ENCODE measurements around the gene SF1.

Gene SF1

GRCh38 chr11:64772303-64773018 lies 5.9 kb downstream of the SF1 start:
- Histone ChIP-seq H3K4me3 (ENCODE audit: low read depth in 1 of 2, low read length in 2 of 2) (no peak overlapping the region), H3K4me1 (ENCODE audit: insufficient read depth, low read length) (peaks cover 52% of the 10 kb centered on the region), H3K27me3 (ENCODE audit: control insufficient read depth in 1 of 2, insufficient read depth in 2 of 2, low read length in 2 of 2) (no peaks in the 10 kb centered on the region), H3K36me3 (ENCODE audit: insufficient read depth, low read length) (peaks cover 98% of the 10 kb centered on the region), H3K9me3 (ENCODE audit: low read length) (no peaks in the 10 kb centered on the region), H3K27ac (ENCODE audit: low read depth, low read length) (no peak overlapping the region), H3K9ac (ENCODE audit: low read length) (no peak overlapping the region)

GRCh38 chr11:64771861-64772260 lies 6.5 kb downstream of the SF1 start:
- Histone ChIP-seq H3K4me3 (ENCODE audit: low read depth in 1 of 2, low read length in 2 of 2) (no peak overlapping the region), H3K27me3 (ENCODE audit: control insufficient read depth in 1 of 2, insufficient read depth in 2 of 2, low read length in 2 of 2) (no peaks in the 10 kb centered on the region), H3K9me3 (ENCODE audit: low read length) (no peaks in the 10 kb centered on the region), H3K27ac (ENCODE audit: low read depth, low read length) (no peak overlapping the region), H3K9ac (ENCODE audit: low read length) (no peak overlapping the region), H3K4me1 (ENCODE audit: insufficient read depth, low read length) (peaks cover 52% of the 10 kb centered on the region), H3K36me3 (ENCODE audit: insufficient read depth, low read length) (peaks cover 98% of the 10 kb centered on the region)

- Histone ChIP-seq H3K27ac (ENCODE audit: low read depth, low read length) (no peak overlapping the region), H3K9me3 (ENCODE audit: low read length) (no peaks in the 10 kb centered on the region), H3K9ac (ENCODE audit: low read length) (no peak overlapping the region), H3K4me3 (ENCODE audit: low read depth in 1 of 2, low read length in 2 of 2) (no peak overlapping the region), H3K36me3 (ENCODE audit: insufficient read depth, low read length) (peaks cover 89% of the 10 kb centered on the region), H3K27me3 (ENCODE audit: control insufficient read depth in 1 of 2, insufficient read depth in 2 of 2, low read length in 2 of 2) (no peaks in the 10 kb centered on the region), H3K4me1 (ENCODE audit: insufficient read depth, low read length) (peaks cover 37% of the 10 kb centered on the region)
Observed at GRCh38 chr11:64770120-64770519, 8.2 kb downstream of the SF1 start.

- no peak overlapping the region for H3K27ac ChIP-seq (ENCODE audit: low read depth, low read length)
- H3K9me3 ChIP-seq (ENCODE audit: low read length) = no peaks in the 10 kb centered on the region
- H3K27me3 ChIP-seq (ENCODE audit: control insufficient read depth in 1 of 2, insufficient read depth in 2 of 2, low read length in 2 of 2) = no peaks in the 10 kb centered on the region
- peaks cover 91% of the 10 kb centered on the region for H3K36me3 ChIP-seq (ENCODE audit: insufficient read depth, low read length)
- H3K4me1 ChIP-seq (ENCODE audit: insufficient read depth, low read length) = peaks cover 44% of the 10 kb centered on the region
- H3K4me3 ChIP-seq (ENCODE audit: low read depth in 1 of 2, low read length in 2 of 2) = no peak overlapping the region
- H3K9ac ChIP-seq (ENCODE audit: low read length) = no peak overlapping the region
Observed at GRCh38 chr11:64769283-64769682, 9.1 kb downstream of the SF1 start.

GRCh38 chr11:64768300-64768694 lies 10.0 kb downstream of the SF1 start:
- no peak overlapping the region for H3K4me3 ChIP-seq (ENCODE audit: low read depth in 1 of 2, low read length in 2 of 2)
- H3K9ac ChIP-seq (ENCODE audit: low read length) = no peak overlapping the region
- peak overlapping the region; percentile 7 for H3K27ac ChIP-seq (ENCODE audit: low read depth, low read length)
- peaks cover 47% of the 10 kb centered on the region for H3K4me1 ChIP-seq (ENCODE audit: insufficient read depth, low read length)
- peaks cover 91% of the 10 kb centered on the region for H3K36me3 ChIP-seq (ENCODE audit: insufficient read depth, low read length)
- H3K27me3 ChIP-seq (ENCODE audit: control insufficient read depth in 1 of 2, insufficient read depth in 2 of 2, low read length in 2 of 2) = no peaks in the 10 kb centered on the region
- H3K9me3 ChIP-seq (ENCODE audit: low read length) = no peaks in the 10 kb centered on the region

- Histone ChIP-seq H3K9ac (ENCODE audit: low read length) (no peak overlapping the region), H3K4me3 (ENCODE audit: low read depth in 1 of 2, low read length in 2 of 2) (no peak overlapping the region), H3K9me3 (ENCODE audit: low read length) (no peaks in the 10 kb centered on the region), H3K27me3 (ENCODE audit: control insufficient read depth in 1 of 2, insufficient read depth in 2 of 2, low read length in 2 of 2) (no peaks in the 10 kb centered on the region), H3K4me1 (ENCODE audit: insufficient read depth, low read length) (peaks cover 47% of the 10 kb centered on the region), H3K27ac (ENCODE audit: low read depth, low read length) (peak overlapping the region; percentile 7), H3K36me3 (ENCODE audit: insufficient read depth, low read length) (peaks cover 91% of the 10 kb centered on the region)
Observed at GRCh38 chr11:64767344-64768299, 10.7 kb downstream of the SF1 start.

GRCh38 chr11:64766881-64767280 lies 11.5 kb downstream of the SF1 start:
- Histone ChIP-seq H3K36me3 (ENCODE audit: insufficient read depth, low read length) (peaks cover 84% of the 10 kb centered on the region), H3K27ac (ENCODE audit: low read depth, low read length) (peak overlapping the region; percentile 5), H3K9ac (ENCODE audit: low read length) (no peak overlapping the region), H3K9me3 (ENCODE audit: low read length) (no peaks in the 10 kb centered on the region), H3K27me3 (ENCODE audit: control insufficient read depth in 1 of 2, insufficient read depth in 2 of 2, low read length in 2 of 2) (no peaks in the 10 kb centered on the region), H3K4me3 (ENCODE audit: low read depth in 1 of 2, low read length in 2 of 2) (no peak overlapping the region), H3K4me1 (ENCODE audit: insufficient read depth, low read length) (peaks cover 47% of the 10 kb centered on the region)

GRCh38 chr11:64765851-64766665 lies 12.3 kb downstream of the SF1 start:
- no peak overlapping the region for H3K4me3 ChIP-seq (ENCODE audit: low read depth in 1 of 2, low read length in 2 of 2)
- no peak overlapping the region for H3K9ac ChIP-seq (ENCODE audit: low read length)
- no peak overlapping the region for H3K27ac ChIP-seq (ENCODE audit: low read depth, low read length)
- H3K36me3 ChIP-seq (ENCODE audit: insufficient read depth, low read length) = peaks cover 76% of the 10 kb centered on the region
- no peaks in the 10 kb centered on the region for H3K27me3 ChIP-seq (ENCODE audit: control insufficient read depth in 1 of 2, insufficient read depth in 2 of 2, low read length in 2 of 2)
- peaks cover 46% of the 10 kb centered on the region for H3K4me1 ChIP-seq (ENCODE audit: insufficient read depth, low read length)
- no peaks in the 10 kb centered on the region for H3K9me3 ChIP-seq (ENCODE audit: low read length)

- H3K27me3 ChIP-seq (ENCODE audit: control insufficient read depth in 1 of 2, insufficient read depth in 2 of 2, low read length in 2 of 2) = no peaks in the 10 kb centered on the region
- no peak overlapping the region for H3K27ac ChIP-seq (ENCODE audit: low read depth, low read length)
- peaks cover 53% of the 10 kb centered on the region for H3K4me1 ChIP-seq (ENCODE audit: insufficient read depth, low read length)
- peaks cover 69% of the 10 kb centered on the region for H3K36me3 ChIP-seq (ENCODE audit: insufficient read depth, low read length)
- H3K9me3 ChIP-seq (ENCODE audit: low read length) = no peaks in the 10 kb centered on the region
- H3K9ac ChIP-seq (ENCODE audit: low read length) = no peak overlapping the region
- no peak overlapping the region for H3K4me3 ChIP-seq (ENCODE audit: low read depth in 1 of 2, low read length in 2 of 2)
Observed at GRCh38 chr11:64765291-64765850, 13.0 kb downstream of the SF1 start.

GRCh38 chr11:64764753-64765152 lies 13.6 kb downstream of the SF1 start:
- H3K9ac ChIP-seq (ENCODE audit: low read length) = no peak overlapping the region
- peaks cover 63% of the 10 kb centered on the region for H3K36me3 ChIP-seq (ENCODE audit: insufficient read depth, low read length)
- peak overlapping the region; percentile 64 for H3K27ac ChIP-seq (ENCODE audit: low read depth, low read length)
- no peak overlapping the region for H3K4me3 ChIP-seq (ENCODE audit: low read depth in 1 of 2, low read length in 2 of 2)
- no peaks in the 10 kb centered on the region for H3K9me3 ChIP-seq (ENCODE audit: low read length)
- H3K4me1 ChIP-seq (ENCODE audit: insufficient read depth, low read length) = peaks cover 59% of the 10 kb centered on the region
- no peaks in the 10 kb centered on the region for H3K27me3 ChIP-seq (ENCODE audit: control insufficient read depth in 1 of 2, insufficient read depth in 2 of 2, low read length in 2 of 2)
